HPDE6-E6E7 (cell line): ENCODE data around the gene ARHGAP27.

Experiments used
- DNase-seq: peaks from one replicate; pipeline ENCODE4 v3.0.0; 2011; ENCODE audit warnings: missing footprints; ENCODE audit errors: extremely low spot score

The ARHGAP27 gene

DNA sequence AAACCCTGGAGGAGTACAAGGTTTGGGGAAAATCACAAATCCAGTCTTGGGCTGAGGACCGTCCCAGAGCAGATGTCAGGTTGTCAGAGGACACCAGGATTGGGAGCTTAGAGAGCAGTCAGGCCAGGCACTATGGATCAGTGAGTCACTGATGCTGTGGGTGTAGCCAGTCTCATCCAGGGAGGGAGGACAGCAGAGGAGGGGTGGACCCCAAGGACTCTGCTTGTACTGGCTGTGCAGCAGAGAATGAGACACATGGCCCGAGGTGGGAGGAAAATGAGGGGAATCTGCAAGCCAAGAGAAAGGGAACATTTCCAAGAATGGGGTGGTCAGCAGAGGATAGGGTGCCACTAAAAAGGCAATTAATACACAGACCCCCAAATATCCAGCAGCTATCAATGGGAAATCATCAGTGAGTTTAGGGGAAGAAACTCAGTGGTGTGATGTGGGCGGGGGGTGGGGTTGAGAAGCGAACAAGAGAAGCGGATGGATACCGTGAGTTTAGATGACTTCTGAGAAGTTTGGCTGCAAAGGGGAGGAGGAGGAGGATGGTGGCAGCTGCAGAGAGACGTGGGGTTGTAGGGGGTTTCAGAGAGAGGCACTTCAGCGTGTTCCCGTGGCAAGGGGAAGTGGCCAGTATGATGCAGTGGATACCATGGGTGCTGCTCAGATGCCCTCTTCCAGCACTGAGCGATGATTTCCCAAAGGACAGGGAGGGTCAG lies 43.9 kb downstream of the ARHGAP27 start:
- no peak for DNase-seq

DNA sequence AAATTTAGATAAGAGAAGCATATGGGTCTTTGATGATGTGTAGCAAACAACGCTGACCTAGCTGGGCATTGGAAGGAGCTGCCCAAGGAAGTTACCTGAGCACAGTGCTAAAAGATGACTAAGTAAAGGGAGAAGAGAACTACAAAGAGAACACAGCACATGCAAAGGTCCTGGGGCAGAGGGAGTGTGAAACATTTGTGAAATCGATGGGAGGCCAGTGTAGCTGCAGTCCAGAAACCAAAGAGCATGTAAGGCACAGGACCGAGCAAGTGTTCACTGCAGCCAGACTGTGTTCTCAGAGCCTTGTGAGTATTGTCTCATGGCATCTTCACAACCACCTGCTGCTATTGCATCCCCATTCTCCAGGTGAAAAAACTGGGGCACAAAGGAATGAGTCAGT lies 44.9 kb downstream of the ARHGAP27 start:
- no peak for DNase-seq

DNA sequence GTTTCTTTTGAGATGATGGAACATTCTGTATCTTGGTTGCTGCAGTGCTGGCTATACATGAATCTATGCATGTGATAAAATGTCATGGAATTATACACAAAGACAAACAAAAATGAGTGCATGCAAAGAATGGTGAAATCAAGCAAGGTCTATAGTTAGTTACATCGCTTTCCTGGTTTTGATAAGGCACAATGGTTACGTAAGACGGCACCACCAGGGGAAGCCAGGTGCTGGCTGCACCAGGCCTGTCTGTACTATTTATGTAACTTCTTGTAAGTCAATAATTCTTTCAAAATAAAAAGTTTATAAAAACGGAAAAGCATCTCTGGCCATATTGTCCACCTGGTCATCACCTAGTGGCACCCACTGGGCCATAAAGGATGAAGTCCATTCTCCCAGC lies 46.5 kb downstream of the ARHGAP27 start:
- no peak for DNase-seq

DNA sequence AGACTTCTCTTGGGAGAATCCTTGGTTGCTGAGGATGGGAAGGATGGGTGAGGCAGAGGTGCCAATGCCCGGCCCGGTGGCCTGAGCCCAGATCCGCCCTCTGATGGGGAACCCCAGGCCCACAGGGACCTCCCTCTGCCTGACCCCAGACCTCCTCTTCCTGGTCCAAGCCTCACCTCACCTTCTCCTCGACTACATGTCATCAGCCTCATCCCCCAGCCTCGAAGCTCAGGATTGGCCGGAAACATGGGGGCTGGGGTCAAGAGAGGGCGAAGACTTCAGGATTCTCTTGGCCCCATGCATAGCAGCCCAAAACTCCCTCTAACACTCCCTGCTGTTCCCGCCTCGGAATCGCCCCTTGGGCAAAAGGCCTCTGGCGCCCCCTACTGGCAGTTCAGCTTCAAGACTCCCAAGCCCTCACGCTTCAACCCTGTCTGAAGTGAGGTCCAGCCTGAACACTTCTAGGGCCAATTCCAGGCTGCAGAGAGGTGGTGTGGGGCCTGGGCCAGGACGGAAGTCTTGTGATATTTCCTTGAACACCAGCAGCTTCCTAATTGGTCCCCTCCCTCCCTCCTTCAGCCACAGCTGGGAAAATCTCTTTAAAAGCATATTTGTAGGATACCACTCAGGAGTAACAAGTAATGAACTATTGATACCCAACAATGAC lies 47.2 kb downstream of the ARHGAP27 start:
- DNase-seq, result peak; percentile 85

DNA sequence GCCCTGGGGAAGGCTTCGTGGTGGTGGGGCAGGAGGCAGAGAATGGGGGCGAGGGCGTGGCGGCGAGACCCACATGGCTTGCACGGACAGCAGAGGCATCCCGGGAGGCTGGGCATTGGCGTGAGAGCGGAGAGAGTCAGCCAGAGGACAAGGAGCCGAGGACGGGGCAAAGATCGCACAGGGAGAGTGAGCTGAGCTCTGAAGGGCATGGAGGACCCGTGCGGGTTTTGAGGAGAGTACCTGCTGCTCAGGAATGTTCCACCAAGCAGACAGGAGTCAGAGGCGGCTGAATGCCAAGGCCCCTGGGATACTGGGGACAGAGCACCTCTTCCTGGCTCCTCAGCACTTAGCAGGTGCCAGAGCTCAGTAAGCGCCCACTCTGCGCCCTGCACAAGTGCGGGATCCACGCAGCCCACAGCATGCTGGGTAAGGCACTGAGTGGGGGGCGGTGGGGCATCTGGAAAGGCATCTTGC lies 47.8 kb downstream of the ARHGAP27 start:
- no peak for DNase-seq

DNA sequence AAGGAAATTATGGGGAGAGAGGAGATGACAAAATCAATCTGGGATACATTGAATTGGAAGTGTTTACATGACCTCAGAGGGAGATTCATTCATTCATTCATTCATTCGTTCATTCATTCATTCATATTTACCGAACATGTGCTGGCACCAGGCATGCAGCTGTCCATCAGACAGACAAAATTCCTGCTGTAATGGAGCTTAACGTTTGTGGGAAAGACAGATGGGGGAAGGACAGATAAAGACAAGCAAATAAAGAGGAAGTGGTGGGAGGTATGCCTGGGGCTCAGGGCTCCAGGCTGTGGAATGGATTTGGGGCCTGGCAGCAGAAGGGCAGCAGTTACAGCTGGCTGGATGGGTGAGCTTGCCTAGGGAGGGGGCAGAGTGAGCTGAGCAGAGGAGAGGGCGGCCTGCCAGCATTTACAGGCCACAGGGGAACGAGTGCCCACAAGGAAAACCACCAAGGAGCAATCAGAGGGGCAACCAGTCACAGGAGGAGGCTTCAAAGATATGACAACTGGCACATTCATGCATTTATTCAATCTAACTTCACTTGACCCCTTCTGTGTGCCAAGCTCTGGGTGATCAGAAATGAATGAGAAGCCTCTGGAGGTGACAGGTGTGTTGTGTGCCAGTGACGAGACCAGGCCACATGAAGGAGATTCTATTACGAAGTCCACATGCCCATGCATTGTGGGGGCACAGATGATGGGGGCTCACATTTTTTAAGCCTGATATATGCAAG lies 48.5 kb downstream of the ARHGAP27 start:
- no peak for DNase-seq

DNA sequence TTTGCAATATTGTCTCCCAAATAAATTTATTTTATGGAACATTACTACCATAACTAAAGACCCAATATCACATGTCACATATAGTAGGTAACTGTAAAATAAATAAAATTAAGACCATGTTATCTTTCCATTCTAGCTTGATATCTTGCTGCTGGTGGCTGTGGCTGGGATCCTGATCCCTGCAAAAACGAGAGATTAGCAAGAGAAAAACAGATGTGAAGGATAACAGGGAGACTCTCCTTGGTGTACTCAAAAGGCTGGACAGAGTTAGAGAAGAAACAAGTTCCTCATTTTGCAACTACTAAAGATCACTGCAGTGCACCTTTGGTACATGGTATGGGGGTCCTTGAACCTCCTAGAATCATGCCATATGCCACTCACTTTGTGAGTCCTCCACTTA lies 49.7 kb downstream of the ARHGAP27 start:
- DNase-seq, result no peak

DNA sequence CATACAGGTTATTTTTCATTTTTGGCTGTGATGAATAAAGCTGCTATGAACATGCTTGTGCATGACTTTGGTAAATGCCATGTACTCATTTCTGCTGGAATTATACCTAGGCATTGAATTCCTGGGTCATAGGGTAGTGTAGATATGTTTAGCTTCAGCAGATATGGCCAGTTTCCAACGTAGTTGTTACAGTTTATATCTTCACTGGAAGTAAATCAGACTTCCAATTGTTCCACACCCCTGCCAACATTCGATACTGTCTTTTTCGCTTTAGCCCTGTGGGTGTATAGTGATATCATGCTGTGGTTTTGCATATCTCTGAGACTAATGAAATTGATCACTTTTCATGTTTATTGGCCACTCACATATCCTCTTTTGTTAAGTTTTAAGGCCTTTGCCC lies 50.4 kb downstream of the ARHGAP27 start:
- no peak for DNase-seq

DNA sequence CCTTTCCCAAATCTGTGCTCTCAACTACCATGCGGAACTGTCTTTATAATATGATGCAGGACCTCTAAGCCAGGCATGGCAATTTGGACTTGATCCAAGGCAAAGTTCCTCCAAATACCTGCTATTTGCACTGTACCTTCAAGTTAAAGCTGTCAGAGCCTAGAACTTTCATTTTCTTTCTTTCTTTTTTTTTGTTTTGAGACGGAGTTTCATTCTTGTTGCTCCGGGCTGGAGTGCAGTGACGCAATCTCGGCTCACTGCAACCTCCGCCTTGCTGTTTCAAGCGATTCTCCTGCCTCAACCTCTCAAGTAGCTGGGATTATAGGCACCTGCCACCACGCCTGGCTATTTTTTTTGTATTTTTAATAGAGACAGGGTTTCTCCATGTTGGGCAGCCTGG lies 51.7 kb downstream of the ARHGAP27 start:
- no peak for DNase-seq

DNA sequence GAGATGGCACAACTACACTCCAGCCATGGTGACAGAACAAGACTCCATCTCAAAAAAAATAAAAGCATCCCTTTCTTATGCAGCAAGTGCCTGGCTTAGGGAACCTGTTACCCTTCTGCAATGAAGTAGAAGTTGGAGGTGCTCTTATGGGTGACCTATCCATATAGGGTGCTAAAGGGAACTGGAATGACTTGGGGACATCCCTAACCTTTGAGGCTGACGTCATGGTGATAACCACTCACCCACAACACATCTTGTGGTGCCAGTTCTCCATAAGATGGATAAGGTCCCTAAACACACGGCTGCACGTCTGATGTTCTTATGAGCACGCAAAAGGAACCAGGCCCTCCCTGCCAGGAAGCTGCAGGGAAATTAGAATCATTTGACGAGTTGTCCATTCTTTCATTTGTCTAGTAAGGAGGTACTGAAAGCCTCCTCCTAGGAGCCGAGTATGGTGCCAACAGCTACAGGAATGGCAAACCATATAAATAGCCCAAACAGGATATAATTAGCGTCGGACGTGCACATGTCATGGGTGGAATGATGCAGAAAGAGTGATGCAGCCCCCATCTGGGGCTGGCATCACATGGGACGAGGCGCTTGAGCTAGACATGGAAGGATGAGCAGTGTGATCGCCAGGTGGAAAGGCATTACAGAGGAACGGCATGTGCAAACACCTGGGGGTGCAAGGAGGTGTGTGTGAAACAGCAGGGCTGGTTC lies 52.5 kb downstream of the ARHGAP27 start:
- no peak for DNase-seq

DNA sequence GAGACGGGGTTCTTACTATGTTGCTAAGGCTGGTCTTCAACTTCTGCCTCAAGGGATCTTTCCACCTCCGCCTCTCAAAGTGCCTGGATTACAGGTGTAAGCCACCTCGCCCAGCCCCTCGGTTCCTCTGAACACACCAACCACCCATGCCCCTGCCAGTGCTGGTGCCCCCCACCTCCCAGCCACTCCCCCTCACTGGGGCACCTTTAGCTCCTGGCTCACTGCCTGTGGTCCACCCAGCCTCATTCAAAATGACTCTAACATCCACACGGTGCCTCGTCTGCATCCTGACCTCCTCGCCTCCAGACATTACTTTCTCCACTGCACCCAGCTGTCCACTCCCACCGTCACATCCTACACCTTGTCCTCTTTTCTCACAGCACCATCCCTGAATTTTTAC lies 55.3 kb downstream of the ARHGAP27 start:
- DNase-seq, result no peak

DNA sequence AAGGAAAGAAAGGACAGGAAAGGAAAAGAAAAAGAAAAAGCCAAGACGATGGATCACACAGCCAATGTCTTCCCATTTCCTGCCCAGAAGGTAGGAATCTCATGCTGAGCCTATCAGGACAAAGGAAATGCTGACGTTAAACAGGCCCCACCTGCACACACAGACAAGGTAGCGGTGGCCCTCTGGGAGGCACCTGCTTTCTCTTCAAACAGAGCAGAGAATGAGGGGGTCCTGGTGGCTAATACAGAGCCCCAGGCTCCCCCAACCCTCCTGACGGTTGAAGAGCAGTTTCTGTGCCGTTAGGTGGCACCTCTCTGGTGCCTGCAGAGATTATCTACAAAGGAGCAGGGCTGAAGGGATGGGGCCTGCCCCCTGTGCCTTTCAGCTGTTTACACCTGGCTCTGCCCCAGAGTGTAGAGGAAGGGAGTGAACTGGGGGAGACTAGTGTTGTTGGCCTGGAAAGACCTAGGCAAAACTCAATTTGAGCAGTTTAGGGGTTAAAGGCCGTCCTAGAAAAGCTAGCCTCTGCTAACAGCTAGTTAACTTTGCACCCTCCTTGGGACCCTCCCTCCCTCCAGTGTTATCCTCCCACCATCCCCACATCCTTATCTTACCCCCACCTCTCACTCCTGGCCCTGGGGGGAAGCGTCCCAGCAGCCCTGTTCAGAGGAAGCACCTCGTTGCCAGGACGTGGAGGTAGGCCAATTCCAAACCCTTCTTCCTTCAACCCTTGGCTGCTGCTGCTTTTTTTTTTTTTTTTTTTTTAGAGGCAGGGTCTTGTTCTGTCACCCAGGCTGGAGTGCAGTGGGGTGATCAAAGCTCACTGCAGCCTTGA lies 56.3 kb downstream of the ARHGAP27 start:
- DNase-seq, result no peak

DNA sequence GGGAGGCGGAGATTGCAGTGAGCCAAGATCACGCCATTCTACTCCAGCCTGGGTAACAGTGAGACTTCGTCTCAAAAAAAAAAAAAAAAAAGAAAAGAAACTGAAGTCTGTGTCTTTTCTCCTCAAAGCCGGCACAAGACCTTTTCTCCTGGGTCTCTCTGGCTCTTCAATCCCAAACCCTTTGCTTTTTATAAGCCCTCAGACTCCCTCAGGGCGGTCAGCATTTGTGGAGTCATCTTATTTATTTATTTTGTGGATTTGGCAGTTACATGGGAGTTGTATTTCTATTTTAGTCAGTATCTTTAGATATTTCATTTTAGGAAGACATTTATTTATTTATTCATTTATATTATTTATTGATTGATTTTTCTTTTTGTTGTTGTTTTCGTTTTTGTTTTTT lies 58.2 kb downstream of the ARHGAP27 start:
- DNase-seq, result no peak

DNA sequence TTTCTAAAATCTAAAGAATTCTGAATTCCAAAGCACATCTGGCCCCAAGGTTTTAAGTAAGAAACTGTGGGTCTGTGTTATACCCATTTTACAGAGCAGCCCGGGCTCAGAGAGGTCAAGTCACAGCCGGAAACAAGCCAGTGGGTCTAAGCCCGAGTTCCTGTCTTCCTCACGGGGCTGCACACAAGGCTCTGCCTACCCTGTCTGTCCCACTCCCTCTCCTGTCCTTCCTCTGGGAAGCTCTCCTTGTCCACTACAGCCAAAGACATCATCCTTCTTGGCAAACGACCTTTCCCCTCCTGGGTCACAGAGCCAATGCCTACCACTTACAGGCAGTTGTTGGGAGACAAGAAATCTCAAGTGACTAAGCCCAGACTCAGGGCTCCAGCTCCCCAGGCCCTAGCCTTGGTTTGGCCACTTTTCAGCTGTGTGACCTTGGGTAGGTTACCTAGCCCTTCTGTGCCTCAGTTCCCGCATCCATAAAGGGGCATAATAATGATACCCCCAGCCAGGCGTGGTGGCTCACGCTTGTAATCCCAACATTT lies 60.3 kb downstream of the ARHGAP27 start:
- no peak for DNase-seq

DNA sequence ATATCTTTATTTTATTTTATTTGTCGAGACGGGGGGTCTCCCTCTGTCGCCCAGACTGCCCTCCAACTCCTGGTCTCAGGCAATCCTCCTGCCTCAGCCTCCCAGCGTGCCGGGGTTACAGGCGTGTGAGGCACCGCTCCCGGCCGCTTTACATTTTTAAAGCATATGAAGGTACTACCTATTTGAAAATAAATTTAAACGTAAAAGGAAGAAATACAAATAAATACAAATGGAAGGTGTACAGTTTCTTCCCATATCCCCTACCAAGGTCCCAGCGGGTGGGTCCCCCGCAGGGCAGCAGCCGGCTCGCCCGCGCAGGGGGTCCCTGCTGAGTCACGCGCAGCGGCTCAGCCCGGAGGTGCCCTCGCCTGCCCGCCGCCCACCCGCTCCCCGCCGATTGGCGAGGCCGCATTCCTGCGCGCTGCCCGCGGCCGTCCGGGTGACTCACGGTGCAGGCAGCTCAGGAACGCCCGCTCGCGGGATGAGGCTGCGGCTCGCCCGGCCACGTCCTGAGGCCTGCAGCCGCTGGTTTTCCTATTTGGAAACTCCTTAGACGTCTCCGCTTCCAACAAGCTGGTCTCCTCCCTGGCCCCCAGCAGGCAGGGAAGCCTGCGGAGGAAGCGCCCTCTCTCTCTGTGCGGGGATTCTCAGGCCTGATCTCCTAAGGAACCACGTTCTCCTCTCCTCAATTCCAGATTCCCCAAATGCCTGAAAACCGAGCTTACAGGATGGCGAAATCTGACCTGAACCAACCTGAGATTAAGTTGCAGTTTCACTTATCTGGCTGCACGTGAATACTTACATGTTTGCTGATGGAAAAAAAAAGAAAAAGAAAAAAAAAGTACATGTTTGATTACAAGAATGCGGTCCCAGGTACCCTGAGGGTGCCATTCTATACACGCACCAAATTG lies 61.0 kb downstream of the ARHGAP27 start:
- peak; percentile 92 for DNase-seq

DNA sequence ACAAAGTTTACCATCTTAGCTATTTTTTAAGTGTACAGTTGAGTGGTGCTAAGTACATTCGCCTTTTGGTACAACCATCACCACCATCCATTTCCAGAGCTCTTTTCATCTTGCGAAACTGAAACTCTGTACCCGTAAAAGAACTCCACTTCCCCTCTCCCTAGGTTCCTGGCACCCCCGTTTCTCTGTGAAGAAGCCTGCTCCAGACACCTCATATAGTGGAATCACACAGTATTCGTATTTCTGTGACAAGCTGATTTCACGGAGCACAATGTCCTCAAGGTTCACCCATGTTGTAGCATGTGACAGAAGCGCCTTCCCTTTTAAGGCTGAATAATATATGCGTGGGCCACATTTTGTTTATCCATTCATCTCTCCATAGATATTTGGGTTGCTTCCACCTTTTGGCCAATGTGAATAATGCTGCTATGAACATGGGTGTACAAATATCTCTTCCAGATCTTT lies 61.7 kb downstream of the ARHGAP27 start:
- DNase-seq, result no peak

DNA sequence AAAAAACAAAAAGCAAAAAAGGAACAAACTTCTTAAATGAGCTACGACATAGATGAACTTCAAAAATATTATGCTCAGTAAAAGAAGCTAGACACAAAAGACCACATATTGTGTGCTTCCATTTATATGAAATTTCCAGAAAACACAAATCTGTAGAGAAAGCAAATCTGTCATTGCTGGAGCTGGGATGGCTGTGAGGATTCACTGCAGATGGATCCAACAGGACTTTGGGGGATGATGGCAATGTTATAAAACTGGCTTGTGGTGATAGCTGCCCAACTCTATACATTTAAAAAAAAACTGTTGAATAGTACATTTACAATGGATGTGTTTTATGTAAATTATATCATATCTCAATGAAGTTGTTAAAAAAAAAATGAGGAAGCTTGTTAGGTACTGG lies 63.2 kb downstream of the ARHGAP27 start:
- no peak for DNase-seq

DNA sequence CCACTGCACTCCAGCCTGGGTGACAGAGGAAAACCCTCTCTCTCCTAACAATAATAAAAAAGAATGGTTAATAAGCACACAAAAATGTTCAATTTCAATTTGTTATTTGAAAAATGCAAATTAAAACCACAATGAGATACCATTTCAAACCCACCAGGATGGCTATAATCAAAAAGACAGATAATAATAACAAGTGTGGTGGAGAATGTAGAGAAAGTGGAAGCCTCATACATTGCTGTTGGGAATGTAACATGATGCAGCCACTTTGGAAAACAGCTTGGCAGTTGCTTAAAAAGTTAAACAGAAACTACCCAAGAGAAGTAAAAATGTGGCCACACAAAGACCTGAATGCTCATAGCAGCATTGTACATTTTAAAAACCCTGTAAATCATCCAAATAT lies 64.0 kb downstream of the ARHGAP27 start:
- DNase-seq, result no peak

DNA sequence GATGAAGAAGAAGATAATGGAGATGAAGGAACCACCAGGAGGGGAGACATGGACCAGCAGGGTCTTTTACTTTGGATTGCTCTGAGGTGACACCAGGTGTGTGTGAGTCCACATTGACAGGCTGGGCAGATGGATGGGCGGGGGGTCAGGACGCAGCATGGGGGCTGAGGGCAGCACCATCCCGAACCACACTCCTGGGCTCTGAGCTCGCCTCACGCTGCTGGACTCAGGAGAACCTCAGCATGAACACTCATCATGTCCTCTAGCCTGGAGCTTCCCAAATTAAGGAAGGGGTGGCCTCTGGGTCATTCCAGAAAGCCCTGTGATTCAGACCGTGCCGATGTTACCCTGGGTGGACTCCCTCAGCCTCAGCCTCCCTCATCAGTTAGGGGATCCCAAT lies 65.5 kb downstream of the ARHGAP27 start:
- no peak for DNase-seq

DNA sequence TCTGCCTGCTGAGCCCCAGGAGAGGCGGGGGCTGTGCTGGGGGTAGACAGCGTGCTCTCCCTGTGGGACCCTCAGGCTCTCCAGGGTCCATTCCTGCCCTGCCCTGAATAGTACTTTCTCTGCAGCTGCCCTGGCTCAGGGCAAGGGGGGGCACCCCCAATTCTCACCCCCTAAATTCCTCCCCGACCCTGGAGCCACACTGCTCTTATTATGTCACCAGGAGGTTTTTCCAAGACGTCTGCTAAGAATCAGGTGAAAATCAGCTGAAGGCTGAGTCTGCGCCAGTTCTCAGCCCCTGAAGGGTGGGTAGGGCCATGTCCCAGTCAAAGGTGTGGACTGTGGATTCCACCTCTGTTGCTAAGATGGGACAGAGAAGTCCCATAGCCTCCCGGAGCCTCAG lies 66.0 kb downstream of the ARHGAP27 start:
- DNase-seq, result no peak
